Stimulated activated naive B cell treated with anti-CD40 and anti-IgM and Interleukin-4, amounts not matched to agents 10 μg/mL and 1 μg/mL and 100 μg/mL, for 72 hours (primary cell): ENCODE results near the gene MIB2.

Source experiments
- ATAC-seq, 2 donors: fragments of 150-1000 bp; cut with Tn5 transposase; replicated peaks; 2 replicates each; pipeline ENCODE4 v1.10.0; 2021; ENCODE audit warnings: moderate library complexity in 1 of 2
- DNase-seq: peaks from one replicate; pipeline ENCODE4 v3.0.0; 2021
- H3K27ac Mint-ChIP-seq: one replicate; pipeline ENCODE4 v1.8.0; 2022; ENCODE audit warnings: mild to moderate bottlenecking, mixed read lengths
- H3K27me3 Mint-ChIP-seq, 2 donors: one replicate each; pipeline ENCODE4 v1.8.0; 2022; ENCODE audit warnings: mixed read lengths in 2 of 2
- H3K36me3 Mint-ChIP-seq, 2 donors: one replicate each; pipeline ENCODE4 v1.8.0; 2022; ENCODE audit warnings: mixed read lengths in 2 of 2, mild to moderate bottlenecking in 1 of 2
- H3K4me1 Mint-ChIP-seq, 2 donors: one replicate each; pipeline ENCODE4 v1.8.0; 2022; ENCODE audit warnings: mixed read lengths in 2 of 2, mild to moderate bottlenecking in 1 of 2
- H3K4me3 Mint-ChIP-seq, 2 donors: one replicate each; pipeline ENCODE4 v1.8.0; 2022; ENCODE audit warnings: mild to moderate bottlenecking in 2 of 2, mixed read lengths in 2 of 2, moderate library complexity in 1 of 2
- H3K9me3 Mint-ChIP-seq, 2 donors: one replicate each; pipeline ENCODE4 v1.8.0; 2022; ENCODE audit warnings: mixed read lengths in 2 of 2, mild to moderate bottlenecking in 1 of 2

MIB2 gene

GRCh38 chr1:1615256-1616044 lies at the start of gene MIB2:
MIB2 (plus strand) TSS chr1:1615500; CDS start chr1:1623453, 7,953 bp downstream.
- Mint-ChIP-seq H3K27me3 (no peaks in the 10 kb centered on the region), H3K9me3 (no peaks in the 10 kb centered on the region), H3K36me3 (peaks cover 12% of the 10 kb centered on the region in 2 donors), H3K27ac (peak within 1 kb of the TSS; percentile 95), H3K4me3 (peak within 1 kb of the TSS; percentile 91 to 93), H3K4me1 (peaks cover 19 to 23% of the 10 kb centered on the region in 2 donors)
- DNase-seq (peak; percentile 97), ATAC-seq (peak; percentile 90 to 92)

GRCh38 chr1:1567152-1567875 lies 48.0 kb upstream of the MIB2 start:
- H3K4me3 Mint-ChIP-seq = no peak overlapping the region
- peaks cover 38 to 45% of the 10 kb centered on the region in 2 donors for H3K36me3 Mint-ChIP-seq
- DNase-seq = no peak
- ATAC-seq = no peak
- peaks cover 19 to 44% of the 10 kb centered on the region in 2 donors for H3K4me1 Mint-ChIP-seq
- no peak overlapping the region for H3K27ac Mint-ChIP-seq
- no peaks in the 10 kb centered on the region for H3K9me3 Mint-ChIP-seq
- H3K27me3 Mint-ChIP-seq = no peaks in the 10 kb centered on the region

GRCh38 chr1:1567891-1568291 lies 47.4 kb upstream of the MIB2 start:
- H3K4me1 Mint-ChIP-seq = peaks cover 19 to 46% of the 10 kb centered on the region in 2 donors
- no peak overlapping the region for H3K27ac Mint-ChIP-seq

GRCh38 chr1:1569341-1569740 lies 46.0 kb upstream of the MIB2 start:
- Mint-ChIP-seq H3K27ac (no peak overlapping the region), H3K4me3 (no peak overlapping the region), H3K36me3 (peaks cover 33 to 39% of the 10 kb centered on the region in 2 donors), H3K9me3 (no peaks in the 10 kb centered on the region), H3K27me3 (no peaks in the 10 kb centered on the region), H3K4me1 (peaks cover 22 to 49% of the 10 kb centered on the region in 2 donors)
- ATAC-seq (no peak), DNase-seq (no peak)

More at GRCh38 chr1:1567891-1568291, 47.4 kb upstream of the MIB2 start:
- Mint-ChIP-seq H3K27me3 (no peaks in the 10 kb centered on the region), H3K4me3 (no peak overlapping the region), H3K36me3 (peaks cover 37 to 41% of the 10 kb centered on the region in 2 donors), H3K9me3 (no peaks in the 10 kb centered on the region)
- ATAC-seq (no peak), DNase-seq (no peak)

GRCh38 chr1:1573843-1574720 lies 41.2 kb upstream of the MIB2 start:
- peaks cover 13 to 44% of the 10 kb centered on the region in 2 donors for H3K4me1 Mint-ChIP-seq
- H3K27ac Mint-ChIP-seq = peak overlapping the region; percentile 100
- ATAC-seq = peak; percentile 83
- peak overlapping the region; percentile 94 to 99 for H3K4me3 Mint-ChIP-seq
- H3K36me3 Mint-ChIP-seq = peaks cover 18 to 19% of the 10 kb centered on the region in 2 donors
- no peaks in the 10 kb centered on the region for H3K27me3 Mint-ChIP-seq
- no peaks in the 10 kb centered on the region for H3K9me3 Mint-ChIP-seq
- DNase-seq = no peak

- H3K9me3 Mint-ChIP-seq = no peaks in the 10 kb centered on the region
- peaks cover 15 to 18% of the 10 kb centered on the region in 2 donors for H3K36me3 Mint-ChIP-seq
- peak within 1 kb of the TSS; percentile 94 to 99 for H3K4me3 Mint-ChIP-seq
- H3K27me3 Mint-ChIP-seq = no peaks in the 10 kb centered on the region
- H3K4me1 Mint-ChIP-seq = peaks cover 11 to 38% of the 10 kb centered on the region in 2 donors
- DNase-seq = peak; percentile 85
- peak within 1 kb of the TSS; percentile 100 for H3K27ac Mint-ChIP-seq
- peak; percentile 91 to 95 for ATAC-seq
These were observed 40.4 kb upstream of the MIB2 start, which contains the start of gene SSU72 for GRCh38 chr1:1574721-1575537. SSU72 (minus strand) TSS chr1:1574863; CDS start chr1:1574557, 306 bp downstream.

- Mint-ChIP-seq H3K27ac (peak overlapping the region; percentile 51), H3K27me3 (peaks cover 2 to 13% of the 10 kb centered on the region in 2 donors), H3K36me3 (peaks cover 5 to 7% of the 10 kb centered on the region in 2 donors), H3K4me1 (peaks cover 9 to 24% of the 10 kb centered on the region in 2 donors), H3K4me3 (no peak overlapping the region), H3K9me3 (no peaks in the 10 kb centered on the region)
- ATAC-seq = no peak
- DNase-seq = no peak
These were observed 37.8 kb upstream of the MIB2 start for GRCh38 chr1:1577367-1578011.

GRCh38 chr1:1578371-1578940 lies 36.8 kb upstream of the MIB2 start:
- Mint-ChIP-seq H3K27me3 (peaks cover 5 to 18% of the 10 kb centered on the region in 2 donors), H3K9me3 (no peaks in the 10 kb centered on the region), H3K4me3 (no peak overlapping the region), H3K4me1 (peaks cover 7 to 16% of the 10 kb centered on the region in 2 donors), H3K27ac (peak overlapping the region; percentile 51), H3K36me3 (peaks cover 4 to 5% of the 10 kb centered on the region in 2 donors)
- ATAC-seq (no peak), DNase-seq (no peak)

GRCh38 chr1:1582585-1583346 lies 32.5 kb upstream of the MIB2 start:
- Mint-ChIP-seq H3K9me3 (no peaks in the 10 kb centered on the region), H3K4me1 (no peaks in the 10 kb centered on the region), H3K36me3 (no peaks in the 10 kb centered on the region), H3K4me3 (no peak overlapping the region), H3K27me3 (peaks cover 9 to 18% of the 10 kb centered on the region in 2 donors), H3K27ac (no peak overlapping the region)
- ATAC-seq (peak in 1 of 2 donors; percentile 27), DNase-seq (no peak)

GRCh38 chr1:1583347-1584010 lies 31.8 kb upstream of the MIB2 start:
- no peak for DNase-seq
- H3K4me1 Mint-ChIP-seq = no peaks in the 10 kb centered on the region
- no peak overlapping the region for H3K27ac Mint-ChIP-seq
- H3K27me3 Mint-ChIP-seq = peaks cover 10 to 20% of the 10 kb centered on the region in 2 donors
- H3K36me3 Mint-ChIP-seq = no peaks in the 10 kb centered on the region
- H3K4me3 Mint-ChIP-seq = no peak overlapping the region
- no peak for ATAC-seq
- no peaks in the 10 kb centered on the region for H3K9me3 Mint-ChIP-seq

- Mint-ChIP-seq H3K36me3 (no peaks in the 10 kb centered on the region), H3K27ac (no peak overlapping the region)
- no peak for DNase-seq
These were observed 23.8 kb upstream of the MIB2 start for GRCh38 chr1:1591452-1591851.

More at GRCh38 chr1:1591452-1591851, 23.8 kb upstream of the MIB2 start:
- no peaks in the 10 kb centered on the region for H3K4me1 Mint-ChIP-seq
- H3K4me3 Mint-ChIP-seq = no peak overlapping the region
- no peak for ATAC-seq
- H3K27me3 Mint-ChIP-seq = peaks cover 12% of the 10 kb centered on the region in 2 donors
- no peaks in the 10 kb centered on the region for H3K9me3 Mint-ChIP-seq
